B cell (primary cell): ENCODE results near the gene PRX. TPM values are rescaled to one million over a fixed set of nuclear protein-coding genes. Genes with fewer than 3 reads are reported as not detected.

Experiments
- ATAC-seq: fragments of 200-7000 bp; cut with Tn5 transposase; one replicate; pipeline ENCODE4 v1.10.0; 2021; ENCODE audit warnings: low read depth, mild to moderate bottlenecking, moderate number of reproducible peaks, moderate library complexity
- CTCF ChIA-PET: fragments of 350-600 bp; sonication (Branson Sonifier 250); formaldehyde crosslinking; loops from one replicate; lab custom pipeline; 2021; ENCODE audit warnings: antibody characterized with exemption, inconsistent platforms; lab: Charles Lee
- POLR2A ChIA-PET: fragments of 350-600 bp; sonication (Branson Sonifier 250); formaldehyde crosslinking; loops from one replicate; lab custom pipeline; 2021; ENCODE audit warnings: antibody characterized with exemption; lab: Charles Lee
- DNase-seq: peaks from one replicate; pipeline ENCODE4 v3.0.0; 2013
- H2AFZ ChIP-seq: 2 replicates; pipeline ENCODE4 v1.6.1; 2012; ENCODE audit warnings: mild to moderate bottlenecking, low read depth, low read length; ENCODE audit not compliant: insufficient read depth, poor library complexity, severe bottlenecking
- H3K27ac ChIP-seq, 2 donors: 1 replicate in 1 of 2; 2 replicates in 1 of 2; pipeline ENCODE4 v1.5.1; 2012 to 2013; ENCODE audit warnings: low read length in 2 of 2, mild to moderate bottlenecking in 2 of 2, moderate library complexity in 1 of 2
- H3K27me3 ChIP-seq, 4 experiments: fragments of 200-600 bp in 1 of 4; sonication (generic) in 1 of 4; replicated peaks in 1 of 4; 1 replicate in 2 of 4; 2 replicates in 2 of 4; pipeline versions ENCODE4 v1.6.1 to v1.7.0; 2013 to 2016; ENCODE audit warnings: low read length in 3 of 4, mild to moderate bottlenecking in 2 of 4, mixed read lengths in 1 of 4, moderate library complexity in 1 of 4; ENCODE audit not compliant: insufficient read depth in 4 of 4, control insufficient read depth in 3 of 4; ENCODE audit errors: control extremely low read depth in 1 of 4
- H3K36me3 ChIP-seq, 2 experiments: replicated peaks in 1 of 2; 1 replicate in 1 of 2; 2 replicates in 1 of 2; pipeline versions ENCODE4 v1.6.1 to v1.7.1; 2013; ENCODE audit warnings: low read length in 1 of 2; ENCODE audit not compliant: insufficient read depth in 2 of 2, control insufficient read depth in 1 of 2; ENCODE audit errors: control extremely low read depth in 1 of 2, extremely low read depth in 1 of 2
- H3K4me1 ChIP-seq, 2 donors: fragments of 200-600 bp in 1 of 2; sonication (generic) in 1 of 2; 1 replicate in 1 of 2; 2 replicates in 1 of 2; pipeline versions ENCODE4 v1.5.1 to v1.6.1; 2013 to 2017; ENCODE audit warnings: low read length in 2 of 2; ENCODE audit not compliant: control insufficient read depth in 2 of 2, insufficient read depth in 2 of 2
- H3K4me2 ChIP-seq: replicated peaks from 2 replicates; pipeline ENCODE3; 2012; ENCODE audit warnings: mild to moderate bottlenecking, low read depth, low read length; ENCODE audit not compliant: poor library complexity, severe bottlenecking
- H3K4me3 ChIP-seq, 5 experiments: fragments of 200-600 bp in 1 of 5; sonication (generic) in 1 of 5; 1 replicate in 3 of 5; 2 replicates in 2 of 5; pipeline versions ENCODE4 v1.5.1 to v1.7.0; 2011 to 2016; ENCODE audit warnings: low read length in 4 of 5, mild to moderate bottlenecking in 4 of 5, low read depth in 2 of 5, control low read depth in 1 of 5, moderate library complexity in 1 of 5; ENCODE audit not compliant: insufficient read depth in 1 of 5; ENCODE audit errors: control extremely low read depth in 1 of 5, extremely low read depth in 1 of 5
- H3K79me2 ChIP-seq: fragments of 200-600 bp; sonication (generic); one replicate; pipeline ENCODE4 v1.6.0; 2016; ENCODE audit warnings: low read length; ENCODE audit not compliant: control insufficient read depth, insufficient read depth
- H3K9ac ChIP-seq: fragments of 200-600 bp; sonication (generic); 2 replicates; pipeline ENCODE4 v1.6.1; 2017; ENCODE audit warnings: mild to moderate bottlenecking, low read length, moderate library complexity
- H3K9me3 ChIP-seq, 3 donors: one replicate each; pipeline versions ENCODE4 v1.6.1 to v1.7.1; 2013; ENCODE audit warnings: low read length in 2 of 3; ENCODE audit not compliant: control insufficient read depth in 2 of 3, insufficient read depth in 1 of 3; ENCODE audit errors: control extremely low read depth in 1 of 3
- H4K20me1 ChIP-seq: 2 replicates; pipeline ENCODE4 v1.6.0; 2012; ENCODE audit warnings: mild to moderate bottlenecking, low read length; ENCODE audit not compliant: insufficient read depth, control insufficient read depth, poor library complexity, severe bottlenecking
- H3K27ac Mint-ChIP-seq: one replicate; pipeline ENCODE4 v1.8.0; 2021; ENCODE audit warnings: mixed read lengths
- H3K27me3 Mint-ChIP-seq: one replicate; pipeline ENCODE4 v1.8.0; 2021; ENCODE audit warnings: mixed read lengths
- H3K4me1 Mint-ChIP-seq: one replicate; pipeline ENCODE4 v1.8.0; 2021; ENCODE audit warnings: mixed read lengths
- H3K4me3 Mint-ChIP-seq: one replicate; pipeline ENCODE4 v1.8.0; 2021; ENCODE audit warnings: mixed read lengths
- H3K9me3 Mint-ChIP-seq: one replicate; pipeline ENCODE4 v1.8.0; 2022; ENCODE audit warnings: mixed read lengths; ENCODE audit not compliant: insufficient read depth
- EZH2 ChIP-seq: IDR thresholded peaks from 2 replicates; pipeline ENCODE4 v1.6.1; 2012; ENCODE audit warnings: borderline replicate concordance, low read depth, mild to moderate bottlenecking, moderate library complexity, low read length; ENCODE audit not compliant: insufficient read depth, poor library complexity, severe bottlenecking
- WGBS: methylation state at CpG from one replicate; pipeline ENCODE4 v1.1.5; 2013; ENCODE audit warnings: missing lambda C conversion rate; ENCODE audit not compliant: insufficient coverage; 5-methylcytosine and 5-hydroxymethylcytosine counted together
- intact Hi-C: fragments of 100-400 bp; cut with micrococcal nuclease; formaldehyde crosslinking; loops from one replicate; pipeline ENCODE4 v1.10.0; 2022
- polyA plus RNA-seq: library from polyadenylated mRNA; depleted of rRNA; stranded (reverse); fragments of >200 nt; gene quantifications from 2 replicates; pipeline ENCODE4 v1.2.3, GENCODE V29; 2012
- total RNA-seq, 2 donors: library from RNA; stranded (reverse); fragments of 120-200 nt in 1 of 2; gene quantifications; 1 replicate in 1 of 2; 2 replicates in 1 of 2; pipeline versions ENCODE4 v1.2.3 to v1.2.4, GENCODE V29; 2013 to 2022
- TF ChIP-seq, protein P1 (sequence below): fragments of 200-600 bp; IDR thresholded peaks from one replicate; pipeline ENCODE4 v1.8.0; 2022; ENCODE audit warnings: antibody characterized with exemption, mild to moderate bottlenecking

PRX gene
- total and polyA plus RNA-seq, 2 donors (not counting 1 experiment from before 2014, with no cell fraction given), result 1.1 to 2.5 TPM

DNA sequence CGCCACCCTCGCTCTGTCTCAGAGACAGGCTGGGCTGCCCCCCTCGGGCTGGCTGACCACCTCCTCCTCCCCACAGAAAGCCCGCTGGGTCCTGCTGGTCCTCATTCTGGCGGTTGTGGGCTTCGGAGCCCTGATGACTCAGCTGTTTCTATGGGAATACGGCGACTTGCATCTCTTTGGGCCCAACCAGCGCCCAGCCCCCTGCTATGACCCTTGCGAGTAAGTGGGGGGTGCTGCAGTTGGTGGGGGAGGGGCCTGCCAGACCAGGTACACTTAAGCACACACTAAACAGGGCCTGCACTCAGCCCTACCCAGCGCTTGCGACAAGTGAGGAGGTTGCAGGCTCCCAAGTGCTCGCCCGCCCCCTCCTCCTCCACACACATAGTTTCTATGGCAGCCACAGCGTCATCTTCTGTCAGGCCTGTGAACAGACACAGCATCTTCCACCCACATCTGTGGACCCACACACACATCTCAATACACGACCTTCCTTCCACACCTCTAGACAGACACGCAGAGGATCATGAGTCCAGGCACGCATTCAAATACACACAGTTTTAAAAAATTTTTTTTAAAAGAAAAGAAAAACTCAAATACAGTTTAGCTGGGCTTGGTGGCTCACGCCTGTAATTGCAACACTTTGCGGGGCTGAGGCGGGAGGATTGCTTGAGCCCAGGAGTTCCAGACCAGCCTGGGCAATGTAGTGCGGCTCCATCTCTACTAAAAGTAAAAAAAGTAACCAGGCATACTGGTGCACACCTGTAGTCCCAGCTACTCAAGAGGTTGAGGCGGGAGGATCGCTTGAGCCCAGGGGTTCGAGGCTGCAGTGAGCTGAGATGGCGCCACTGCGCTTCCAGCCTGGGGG lies 46.2 kb downstream of the PRX start:
- ATAC-seq (no peak), DNase-seq (no peak)
- Mint-ChIP-seq H3K9me3 (no peaks in the 10 kb centered on the region), H3K27ac (no peak overlapping the region), H3K4me1 (peaks cover 9% of the 10 kb centered on the region), H3K4me3 (no peak overlapping the region), H3K27me3 (no peaks in the 10 kb centered on the region)
- Histone ChIP-seq H4K20me1 (no peaks in the 10 kb centered on the region), H3K79me2 (no peaks in the 10 kb centered on the region), H2AFZ (no peak overlapping the region), H3K4me3 (no peak overlapping the region), H3K4me2 (no peak overlapping the region), H3K27me3 (no peaks in the 10 kb centered on the region), H3K9me3 (peaks cover 0 to 4% (median 0%) of the 10 kb centered on the region in 3 donors), H3K36me3 (peaks cover 0 to 26% of the 10 kb centered on the region in 2 experiments), H3K4me1 (peaks cover 3 to 4% of the 10 kb centered on the region in 2 donors), H3K27ac (no peak overlapping the region), H3K9ac (no peak overlapping the region)
- intact Hi-C loops, result no loop called here
- 94% methylated on average over 21 of the region's 27 CpGs for WGBS
- CTCF ChIA-PET, result no interaction called here
- POLR2A ChIA-PET, result no interaction called here
- TF ChIP-seq EZH2, result no peak
- TF ChIP-seq, protein P1, sequence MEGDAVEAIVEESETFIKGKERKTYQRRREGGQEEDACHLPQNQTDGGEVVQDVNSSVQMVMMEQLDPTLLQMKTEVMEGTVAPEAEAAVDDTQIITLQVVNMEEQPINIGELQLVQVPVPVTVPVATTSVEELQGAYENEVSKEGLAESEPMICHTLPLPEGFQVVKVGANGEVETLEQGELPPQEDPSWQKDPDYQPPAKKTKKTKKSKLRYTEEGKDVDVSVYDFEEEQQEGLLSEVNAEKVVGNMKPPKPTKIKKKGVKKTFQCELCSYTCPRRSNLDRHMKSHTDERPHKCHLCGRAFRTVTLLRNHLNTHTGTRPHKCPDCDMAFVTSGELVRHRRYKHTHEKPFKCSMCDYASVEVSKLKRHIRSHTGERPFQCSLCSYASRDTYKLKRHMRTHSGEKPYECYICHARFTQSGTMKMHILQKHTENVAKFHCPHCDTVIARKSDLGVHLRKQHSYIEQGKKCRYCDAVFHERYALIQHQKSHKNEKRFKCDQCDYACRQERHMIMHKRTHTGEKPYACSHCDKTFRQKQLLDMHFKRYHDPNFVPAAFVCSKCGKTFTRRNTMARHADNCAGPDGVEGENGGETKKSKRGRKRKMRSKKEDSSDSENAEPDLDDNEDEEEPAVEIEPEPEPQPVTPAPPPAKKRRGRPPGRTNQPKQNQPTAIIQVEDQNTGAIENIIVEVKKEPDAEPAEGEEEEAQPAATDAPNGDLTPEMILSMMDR, result no peak
